ENCODE results near the gene PPDPF.
"Not testable (repeated sequence)": the region's sequence is repeated elsewhere in the genome, so short reads cannot be mapped to it uniquely, and the experiment has no call there.

The PPDPF gene

GRCh38 chr20:63520504-63520933, at the start of gene PPDPF:
PPDPF (plus strand) TSS chr20:63520765; CDS start chr20:63521309, 544 bp downstream.
- peak in 51 of 56 donors; percentile 21 to 95 (median 72) for DNase-seq

GRCh38 chr20:63471002-63471716, 49.4 kb upstream of the PPDPF start:
- peak in 2 of 56 donors; percentile 32 to 38 for DNase-seq

- DNase-seq = no peak
These were observed 48.9 kb upstream of the PPDPF start for GRCh38 chr20:63471717-63471980.

GRCh38 chr20:63471981-63472831, 48.4 kb upstream of the PPDPF start, which contains the start of gene KCNQ2:
KCNQ2 (minus strand) TSS chr20:63472655; CDS start chr20:63472463, 192 bp downstream.
- DNase-seq = peak in 7 of 56 donors; percentile 9 to 40 (median 35)

- DNase-seq = no peak
These were observed 47.6 kb upstream of the PPDPF start for GRCh38 chr20:63472862-63473390.

- peak in 3 of 56 donors; percentile 25 to 53 (median 42) for DNase-seq
These were observed 46.8 kb upstream of the PPDPF start for GRCh38 chr20:63473555-63474449.

- DNase-seq = no peak
These were observed 45.4 kb upstream of the PPDPF start for GRCh38 chr20:63475209-63475608.

GRCh38 chr20:63477061-63477616, 43.4 kb upstream of the PPDPF start:
- no peak for DNase-seq

- no peak for DNase-seq
These were observed 42.6 kb upstream of the PPDPF start for GRCh38 chr20:63477944-63478343.

GRCh38 chr20:63478346-63479302, 41.9 kb upstream of the PPDPF start:
- no peak for DNase-seq

- DNase-seq = not testable (repeated sequence)
These were observed 40.7 kb upstream of the PPDPF start for GRCh38 chr20:63479695-63480419.

- no peak for DNase-seq
These were observed 39.1 kb upstream of the PPDPF start for GRCh38 chr20:63481503-63481902.

- DNase-seq = peak in 1 of 56 donors; percentile 40
These were observed 38.5 kb upstream of the PPDPF start for GRCh38 chr20:63482021-63482587.

GRCh38 chr20:63483834-63484233, 36.7 kb upstream of the PPDPF start:
- no peak for DNase-seq

- no peak for DNase-seq
These were observed 36.3 kb upstream of the PPDPF start for GRCh38 chr20:63484236-63484635.

- no peak for DNase-seq
These were observed 35.7 kb upstream of the PPDPF start for GRCh38 chr20:63484651-63485403.

- no peak for DNase-seq
These were observed 34.2 kb upstream of the PPDPF start for GRCh38 chr20:63486300-63486855.

Data from amygdala (tissue), 56 donors.